ENCODE results near the gene TM4SF4.

Gene TM4SF4

GRCh38 chr3:149455366-149455765, 19.1 kb upstream of the TM4SF4 start:
- DNase-seq (ENCODE audit: low read depth, low spot score), result no peak

- DNase-seq (ENCODE audit: low read depth, low spot score), result no peak
Measured at GRCh38 chr3:149455989-149456388, 18.5 kb upstream of the TM4SF4 start.

GRCh38 chr3:149459491-149460059, 14.9 kb upstream of the TM4SF4 start:
- DNase-seq (ENCODE audit: low read depth, low spot score), result no peak

GRCh38 chr3:149460117-149460516, 14.4 kb upstream of the TM4SF4 start:
- DNase-seq (ENCODE audit: low read depth, low spot score), result no peak

GRCh38 chr3:149462051-149462450, 12.4 kb upstream of the TM4SF4 start:
- DNase-seq (ENCODE audit: low read depth, low spot score), result no peak

- DNase-seq (ENCODE audit: low read depth, low spot score), result no peak
Measured at GRCh38 chr3:149462581-149463011, 11.9 kb upstream of the TM4SF4 start.

GRCh38 chr3:149463921-149464320, 10.6 kb upstream of the TM4SF4 start:
- DNase-seq (ENCODE audit: low read depth, low spot score), result no peak

GRCh38 chr3:149464542-149465328, 9.8 kb upstream of the TM4SF4 start:
- DNase-seq (ENCODE audit: low read depth, low spot score), result no peak

- DNase-seq (ENCODE audit: low read depth, low spot score), result no peak
Measured at GRCh38 chr3:149465351-149465883, 9.1 kb upstream of the TM4SF4 start.

- peak; percentile 27 for DNase-seq (ENCODE audit: low read depth, low spot score)
Measured at GRCh38 chr3:149466192-149466591, 8.3 kb upstream of the TM4SF4 start.

GRCh38 chr3:149468504-149469212, 5.8 kb upstream of the TM4SF4 start:
- no peak for DNase-seq (ENCODE audit: low read depth, low spot score)

- no peak for DNase-seq (ENCODE audit: low read depth, low spot score)
Measured at GRCh38 chr3:149470381-149470780, 4.1 kb upstream of the TM4SF4 start.

GRCh38 chr3:149472030-149472797, 2.3 kb upstream of the TM4SF4 start:
- no peak for DNase-seq (ENCODE audit: low read depth, low spot score)

- no peak for DNase-seq (ENCODE audit: low read depth, low spot score)
Measured at GRCh38 chr3:149473357-149474249, 894 bp upstream of the TM4SF4 start.

GRCh38 chr3:149475451-149476060, 1.1 kb downstream of the TM4SF4 start:
- DNase-seq (ENCODE audit: low read depth, low spot score), result no peak

- DNase-seq (ENCODE audit: low read depth, low spot score), result no peak
Measured at GRCh38 chr3:149476225-149476624, 1.7 kb downstream of the TM4SF4 start.

- DNase-seq (ENCODE audit: low read depth, low spot score), result peak; percentile 59
Measured at GRCh38 chr3:149479621-149480325, 5.3 kb downstream of the TM4SF4 start.

GRCh38 chr3:149480326-149481017, 6.0 kb downstream of the TM4SF4 start:
- DNase-seq (ENCODE audit: low read depth, low spot score), result peak; percentile 92

GRCh38 chr3:149481056-149481455, 6.6 kb downstream of the TM4SF4 start:
- DNase-seq (ENCODE audit: low read depth, low spot score), result no peak

All from ELF-1 (cell line).